ENCODE data around the gene TRIM9.

The TRIM9 gene

DNA sequence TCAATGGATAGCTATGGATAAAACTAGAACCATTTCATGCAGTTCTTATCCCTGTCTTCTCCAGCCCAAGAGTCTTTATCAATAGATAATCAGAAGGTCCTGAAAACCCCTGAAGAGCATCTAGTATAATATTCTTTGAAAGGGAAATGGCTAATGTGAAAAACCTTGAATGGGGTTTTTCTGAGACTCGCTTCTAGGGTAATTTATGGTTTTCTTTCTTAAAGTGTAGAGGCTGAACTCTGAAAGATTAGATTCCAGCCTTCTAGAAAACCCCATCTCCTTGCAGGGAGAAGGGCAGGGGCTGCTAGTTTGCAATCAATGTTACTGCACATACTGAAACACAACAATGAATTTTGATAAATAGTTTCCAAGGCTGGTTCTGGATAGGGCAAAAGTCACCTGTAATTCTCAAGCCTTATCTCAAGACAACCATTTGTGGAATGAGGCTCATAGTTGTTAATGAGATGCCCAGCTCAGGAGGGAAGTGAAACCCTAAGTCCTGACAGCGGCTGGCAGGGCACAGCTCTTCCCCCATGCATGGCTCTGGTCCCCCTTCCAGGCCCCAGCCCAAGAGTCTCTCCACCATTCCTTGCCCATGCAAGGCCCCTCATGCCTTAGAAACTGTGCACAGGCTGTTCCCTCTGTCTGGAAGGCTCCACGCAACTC lies 116.9 kb downstream of the TRIM9 start:
- no peaks in the 10 kb centered on the region for H3K4me1 ChIP-seq (ENCODE audit: control insufficient read depth, insufficient read depth, low read length, poor library complexity, severe bottlenecking)

DNA sequence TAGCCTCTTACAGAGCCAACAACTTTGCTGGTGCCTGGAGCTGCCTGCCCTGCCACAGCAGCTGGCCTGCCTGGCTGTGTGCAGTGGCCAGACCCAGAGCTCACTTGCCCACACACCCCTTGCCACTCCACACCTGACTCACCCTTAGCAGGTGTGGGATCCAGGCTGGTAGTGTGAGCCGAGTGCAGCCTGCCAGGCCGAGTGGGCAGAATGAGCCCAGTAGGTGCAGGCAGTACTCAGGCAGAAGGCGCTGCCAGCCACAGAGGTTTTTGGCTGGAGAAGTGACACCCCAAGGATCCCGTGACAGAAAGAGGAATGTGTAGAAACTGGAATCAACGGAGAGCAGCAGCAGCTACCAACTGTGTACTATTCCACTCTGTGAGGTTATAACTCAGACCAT lies 120.8 kb downstream of the TRIM9 start:
- no peaks in the 10 kb centered on the region for H3K27me3 ChIP-seq (replicated peaks; ENCODE audit: control insufficient read depth, insufficient read depth, low read length, poor library complexity, severe bottlenecking)
- no peak overlapping the region for H3K4me3 ChIP-seq (ENCODE audit: insufficient read depth, low read depth, low read length, poor library complexity, severe bottlenecking)
- no peak for DNase-seq
- no peak overlapping the region for H3K27ac ChIP-seq (ENCODE audit: insufficient read depth, low read length, poor library complexity, severe bottlenecking)
- no peaks in the 10 kb centered on the region for H3K36me3 ChIP-seq (ENCODE audit: control insufficient read depth, insufficient read depth, low read length)
- H3K9me3 ChIP-seq (ENCODE audit: control insufficient read depth, low read length): no peaks in the 10 kb centered on the region
- H3K4me1 ChIP-seq (ENCODE audit: control insufficient read depth, insufficient read depth, low read length, poor library complexity, severe bottlenecking): no peaks in the 10 kb centered on the region

More for the DNA sequence above, 116.9 kb downstream of the TRIM9 start:
- no peak overlapping the region for H3K27ac ChIP-seq (ENCODE audit: insufficient read depth, low read length, poor library complexity, severe bottlenecking)
- H3K36me3 ChIP-seq (ENCODE audit: control insufficient read depth, insufficient read depth, low read length): no peaks in the 10 kb centered on the region
- no peak overlapping the region for H3K4me3 ChIP-seq (ENCODE audit: insufficient read depth, low read depth, low read length, poor library complexity, severe bottlenecking)
- H3K9me3 ChIP-seq (ENCODE audit: control insufficient read depth, low read length): no peaks in the 10 kb centered on the region
- no peaks in the 10 kb centered on the region for H3K27me3 ChIP-seq (replicated peaks; ENCODE audit: control insufficient read depth, insufficient read depth, low read length, poor library complexity, severe bottlenecking)
- DNase-seq: no peak

DNA sequence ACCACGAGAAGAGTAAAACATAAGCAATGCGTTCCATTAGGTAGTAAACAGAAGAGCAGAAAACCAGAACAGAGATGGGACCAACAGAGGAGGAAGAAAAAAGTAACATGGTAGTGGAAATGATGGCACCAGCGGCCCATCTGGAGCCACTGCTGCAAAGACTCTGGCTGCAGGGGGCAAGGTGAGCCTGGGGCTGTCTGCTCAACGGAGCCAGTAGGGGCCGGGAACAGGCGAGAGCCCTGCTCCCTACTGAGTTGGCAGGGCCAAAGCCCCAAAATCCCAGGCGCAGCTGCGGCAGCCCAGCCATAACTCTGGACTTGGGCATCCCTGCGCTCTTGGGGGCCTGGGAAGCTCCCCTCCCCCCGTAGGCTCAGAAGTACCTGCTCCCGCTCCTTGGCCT lies 122.2 kb downstream of the TRIM9 start:
- Histone ChIP-seq H3K27ac (ENCODE audit: insufficient read depth, low read length, poor library complexity, severe bottlenecking) (no peak overlapping the region), H3K4me3 (ENCODE audit: insufficient read depth, low read depth, low read length, poor library complexity, severe bottlenecking) (no peak overlapping the region), H3K36me3 (ENCODE audit: control insufficient read depth, insufficient read depth, low read length) (no peaks in the 10 kb centered on the region), H3K9me3 (ENCODE audit: control insufficient read depth, low read length) (no peaks in the 10 kb centered on the region), H3K4me1 (ENCODE audit: control insufficient read depth, insufficient read depth, low read length, poor library complexity, severe bottlenecking) (no peaks in the 10 kb centered on the region), H3K27me3 (replicated peaks; ENCODE audit: control insufficient read depth, insufficient read depth, low read length, poor library complexity, severe bottlenecking) (no peaks in the 10 kb centered on the region)
- DNase-seq: no peak

DNA sequence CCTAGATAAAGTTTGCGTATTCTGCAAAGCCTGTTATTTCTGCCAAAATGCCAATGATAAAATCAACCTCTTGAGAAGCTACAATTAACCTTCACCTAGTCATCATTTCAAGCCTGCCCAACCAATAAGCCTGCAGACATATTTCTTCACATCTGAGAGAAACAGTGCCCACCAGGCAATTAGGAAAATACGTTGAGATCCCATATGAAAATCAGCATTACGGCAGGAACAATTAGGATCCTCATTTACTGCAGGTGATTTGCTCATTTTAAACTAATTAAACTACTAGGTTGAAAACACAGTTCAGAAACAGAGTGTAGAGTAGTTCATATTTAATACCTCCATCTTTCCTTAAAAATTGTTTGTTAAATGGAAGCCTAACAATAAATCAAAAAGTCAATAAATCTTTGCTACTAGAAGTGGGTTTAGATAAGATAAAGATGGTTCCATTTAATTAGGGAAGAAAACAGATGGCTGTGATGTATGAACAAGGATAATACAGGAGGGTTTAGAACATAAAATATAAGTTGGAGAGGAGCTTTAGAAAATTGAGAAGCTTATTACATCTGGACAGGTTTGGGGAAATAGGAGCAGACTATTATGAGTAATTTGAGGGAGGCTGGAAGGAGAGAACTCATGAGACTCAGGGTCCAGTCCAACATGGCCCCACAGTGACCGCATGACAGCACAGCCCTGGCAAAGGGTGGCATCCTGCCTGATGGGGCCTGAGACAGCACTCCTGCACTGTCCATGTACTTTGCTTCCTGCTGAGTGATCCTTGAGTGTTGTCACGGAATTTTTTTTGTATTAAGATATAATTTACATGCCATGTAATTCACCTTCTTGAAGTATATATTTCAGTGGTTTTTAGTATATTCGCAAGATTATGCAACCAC lies 123.8 kb downstream of the TRIM9 start:
- H3K27ac ChIP-seq (ENCODE audit: insufficient read depth, low read length, poor library complexity, severe bottlenecking): no peak overlapping the region
- DNase-seq: no peak
- H3K4me1 ChIP-seq (ENCODE audit: control insufficient read depth, insufficient read depth, low read length, poor library complexity, severe bottlenecking): no peaks in the 10 kb centered on the region
- H3K36me3 ChIP-seq (ENCODE audit: control insufficient read depth, insufficient read depth, low read length): no peaks in the 10 kb centered on the region
- no peaks in the 10 kb centered on the region for H3K9me3 ChIP-seq (ENCODE audit: control insufficient read depth, low read length)
- H3K4me3 ChIP-seq (ENCODE audit: insufficient read depth, low read depth, low read length, poor library complexity, severe bottlenecking): no peak overlapping the region
- no peaks in the 10 kb centered on the region for H3K27me3 ChIP-seq (replicated peaks; ENCODE audit: control insufficient read depth, insufficient read depth, low read length, poor library complexity, severe bottlenecking)

DNA sequence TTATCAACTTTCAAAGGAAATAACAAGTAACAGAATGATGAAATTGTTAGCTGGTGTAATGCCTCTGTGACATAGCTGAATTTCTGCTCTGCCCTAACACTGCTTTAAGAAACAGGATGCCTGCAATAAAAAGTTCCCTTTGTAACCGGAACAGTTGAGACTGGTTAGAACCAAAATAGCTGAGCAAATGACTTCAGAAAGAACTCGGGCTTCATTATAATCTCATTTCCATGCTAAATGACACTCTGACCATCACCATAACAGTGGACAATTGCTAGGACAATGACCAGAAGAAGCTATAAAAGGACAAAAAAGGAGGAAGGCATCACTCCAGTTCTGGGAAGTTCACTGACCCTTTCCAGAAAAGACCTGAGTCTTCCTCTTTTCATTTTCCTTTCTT lies 127.1 kb downstream of the TRIM9 start:
- no peaks in the 10 kb centered on the region for H3K9me3 ChIP-seq (ENCODE audit: control insufficient read depth, low read length)
- no peaks in the 10 kb centered on the region for H3K27me3 ChIP-seq (replicated peaks; ENCODE audit: control insufficient read depth, insufficient read depth, low read length, poor library complexity, severe bottlenecking)
- no peaks in the 10 kb centered on the region for H3K4me1 ChIP-seq (ENCODE audit: control insufficient read depth, insufficient read depth, low read length, poor library complexity, severe bottlenecking)
- no peak overlapping the region for H3K27ac ChIP-seq (ENCODE audit: insufficient read depth, low read length, poor library complexity, severe bottlenecking)
- DNase-seq: no peak
- no peak overlapping the region for H3K4me3 ChIP-seq (ENCODE audit: insufficient read depth, low read depth, low read length, poor library complexity, severe bottlenecking)
- H3K36me3 ChIP-seq (ENCODE audit: control insufficient read depth, insufficient read depth, low read length): no peaks in the 10 kb centered on the region

DNA sequence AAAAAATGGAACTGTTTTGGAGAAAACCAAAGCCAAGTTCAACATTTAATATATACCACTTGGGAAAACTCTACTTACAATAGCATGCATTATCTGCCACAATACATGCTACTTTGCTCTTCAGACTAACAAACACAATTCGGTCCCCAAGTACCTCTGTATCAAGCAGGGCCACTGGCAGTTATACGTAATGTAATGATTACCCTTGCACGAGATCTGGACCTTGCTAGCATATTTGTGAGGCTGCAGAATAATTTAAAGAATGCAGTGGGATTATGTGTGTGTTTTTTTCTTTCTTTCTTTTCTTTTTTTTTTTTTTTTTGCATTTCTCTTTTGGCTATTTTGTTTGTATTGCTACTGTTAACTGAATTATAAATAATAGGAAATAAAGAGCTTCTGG lies 127.8 kb downstream of the TRIM9 start:
- Histone ChIP-seq H3K27me3 (replicated peaks; ENCODE audit: control insufficient read depth, insufficient read depth, low read length, poor library complexity, severe bottlenecking) (no peaks in the 10 kb centered on the region), H3K36me3 (ENCODE audit: control insufficient read depth, insufficient read depth, low read length) (no peaks in the 10 kb centered on the region), H3K4me1 (ENCODE audit: control insufficient read depth, insufficient read depth, low read length, poor library complexity, severe bottlenecking) (no peaks in the 10 kb centered on the region), H3K9me3 (ENCODE audit: control insufficient read depth, low read length) (no peaks in the 10 kb centered on the region), H3K27ac (ENCODE audit: insufficient read depth, low read length, poor library complexity, severe bottlenecking) (no peak overlapping the region), H3K4me3 (ENCODE audit: insufficient read depth, low read depth, low read length, poor library complexity, severe bottlenecking) (no peak overlapping the region)
- DNase-seq: no peak

DNA sequence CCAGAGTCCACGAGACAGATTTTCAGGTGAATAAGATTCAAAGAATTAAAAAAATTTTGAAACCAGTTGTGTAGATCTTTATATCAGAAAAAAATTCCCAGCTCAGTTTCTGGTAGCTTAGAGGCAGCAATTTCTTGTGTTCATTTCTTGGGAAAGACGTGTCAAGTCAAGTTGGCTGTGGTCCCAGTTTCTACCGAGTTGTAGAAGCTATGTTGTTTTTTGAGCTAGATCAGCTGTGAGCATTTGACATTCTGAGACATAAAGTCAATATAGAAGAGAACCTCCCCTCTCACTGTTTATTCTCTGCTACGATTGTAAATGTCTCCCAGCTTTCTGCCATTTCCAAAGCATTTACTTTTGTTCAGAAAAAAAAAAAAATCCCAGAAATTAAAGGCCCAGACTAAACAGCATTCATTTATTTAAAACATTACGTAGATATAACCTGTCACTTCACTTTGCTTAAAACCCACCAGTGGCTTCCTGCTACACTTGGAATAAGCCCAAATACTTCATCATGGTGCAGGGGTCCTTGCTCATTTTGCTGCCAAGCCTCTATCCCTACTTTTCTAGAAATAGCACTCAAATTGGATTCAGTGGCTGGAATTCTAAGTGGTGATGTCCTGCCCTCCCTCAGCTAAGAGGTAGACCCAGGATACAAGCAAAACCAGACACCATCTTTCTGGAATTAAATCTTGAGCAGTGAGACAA lies 130.1 kb downstream of the TRIM9 start:
- Histone ChIP-seq H3K9me3 (ENCODE audit: control insufficient read depth, low read length) (no peaks in the 10 kb centered on the region), H3K36me3 (ENCODE audit: control insufficient read depth, insufficient read depth, low read length) (no peaks in the 10 kb centered on the region), H3K27ac (ENCODE audit: insufficient read depth, low read length, poor library complexity, severe bottlenecking) (no peak overlapping the region), H3K27me3 (replicated peaks; ENCODE audit: control insufficient read depth, insufficient read depth, low read length, poor library complexity, severe bottlenecking) (no peaks in the 10 kb centered on the region), H3K4me3 (ENCODE audit: insufficient read depth, low read depth, low read length, poor library complexity, severe bottlenecking) (no peak overlapping the region), H3K4me1 (ENCODE audit: control insufficient read depth, insufficient read depth, low read length, poor library complexity, severe bottlenecking) (no peaks in the 10 kb centered on the region)
- no peak for DNase-seq

DNA sequence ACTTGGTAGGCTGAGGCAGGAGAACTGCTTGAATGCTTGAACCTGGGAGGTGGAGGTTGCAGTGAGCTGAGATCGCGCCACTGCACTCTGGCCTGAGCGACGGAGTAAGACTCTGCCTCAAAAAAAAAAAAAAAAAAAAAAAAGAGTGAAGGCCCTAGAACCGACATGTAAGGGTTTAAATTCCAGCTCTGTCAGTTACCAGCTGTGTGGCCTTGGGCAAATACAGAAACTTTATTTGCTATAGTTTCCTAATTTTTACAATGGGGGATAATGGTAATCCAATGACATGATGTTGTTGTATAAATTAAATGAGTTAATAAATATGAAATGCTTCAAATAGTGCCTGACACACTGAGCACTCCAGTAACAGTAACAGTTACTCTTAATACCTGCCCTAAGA lies 131.0 kb downstream of the TRIM9 start:
- DNase-seq: no peak
- Histone ChIP-seq H3K4me1 (ENCODE audit: control insufficient read depth, insufficient read depth, low read length, poor library complexity, severe bottlenecking) (no peaks in the 10 kb centered on the region), H3K4me3 (ENCODE audit: insufficient read depth, low read depth, low read length, poor library complexity, severe bottlenecking) (no peak overlapping the region), H3K27me3 (replicated peaks; ENCODE audit: control insufficient read depth, insufficient read depth, low read length, poor library complexity, severe bottlenecking) (no peaks in the 10 kb centered on the region), H3K9me3 (ENCODE audit: control insufficient read depth, low read length) (no peaks in the 10 kb centered on the region), H3K36me3 (ENCODE audit: control insufficient read depth, insufficient read depth, low read length) (no peaks in the 10 kb centered on the region), H3K27ac (ENCODE audit: insufficient read depth, low read length, poor library complexity, severe bottlenecking) (no peak overlapping the region)

DNA sequence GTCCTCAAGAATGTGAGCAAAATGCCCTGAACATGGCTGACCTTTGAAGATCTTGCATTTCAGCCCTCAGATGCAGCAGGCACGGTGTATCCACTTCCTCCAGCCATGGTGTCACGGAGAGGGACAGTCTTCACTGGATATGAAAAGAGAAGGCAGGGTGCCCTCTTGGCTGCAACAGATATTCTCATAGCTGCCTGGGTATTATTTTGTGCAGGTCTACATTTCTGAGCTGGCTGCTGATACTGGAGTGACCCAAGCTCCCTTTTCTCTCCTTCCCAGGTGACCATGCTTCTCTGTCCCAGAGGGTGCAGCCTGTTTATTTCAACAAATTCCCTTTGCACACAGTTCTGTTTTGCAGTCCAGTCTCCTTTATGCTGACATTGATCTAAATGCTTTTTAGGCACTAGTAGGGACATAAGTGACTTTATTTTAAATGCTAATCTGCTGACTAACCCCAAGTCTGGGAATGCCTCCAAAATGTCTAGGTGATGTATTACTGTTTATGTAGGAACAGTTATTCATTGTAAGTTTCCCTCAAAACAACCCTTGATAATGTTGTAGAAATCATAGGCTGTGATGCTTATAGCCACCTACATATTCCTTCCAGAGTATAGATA lies 133.2 kb downstream of the TRIM9 start:
- no peaks in the 10 kb centered on the region for H3K36me3 ChIP-seq (ENCODE audit: control insufficient read depth, insufficient read depth, low read length)
- H3K4me1 ChIP-seq (ENCODE audit: control insufficient read depth, insufficient read depth, low read length, poor library complexity, severe bottlenecking): no peaks in the 10 kb centered on the region
- H3K9me3 ChIP-seq (ENCODE audit: control insufficient read depth, low read length): no peaks in the 10 kb centered on the region
- H3K27me3 ChIP-seq (replicated peaks; ENCODE audit: control insufficient read depth, insufficient read depth, low read length, poor library complexity, severe bottlenecking): no peaks in the 10 kb centered on the region
- no peak overlapping the region for H3K27ac ChIP-seq (ENCODE audit: insufficient read depth, low read length, poor library complexity, severe bottlenecking)
- no peak for DNase-seq
- no peak overlapping the region for H3K4me3 ChIP-seq (ENCODE audit: insufficient read depth, low read depth, low read length, poor library complexity, severe bottlenecking)
